Astrocyte (in vitro differentiated cells and primary cell): ENCODE data around the gene IGFN1.

Source experiments
- CTCF ChIP-seq: IDR thresholded peaks from 2 replicates; pipeline ENCODE4 v1.5.1; 2011; ENCODE audit warnings: low read depth, mild to moderate bottlenecking, inconsistent platforms, low read length, moderate library complexity; ENCODE audit not compliant: insufficient read depth
- EZH2 ChIP-seq: IDR thresholded peaks from 2 replicates; pipeline ENCODE4 v1.6.1; 2012; ENCODE audit warnings: mild to moderate bottlenecking, low read length, inconsistent platforms; ENCODE audit not compliant: insufficient read depth

- no peak for TF ChIP-seq CTCF
- no peak for TF ChIP-seq EZH2
Observed at GRCh38 chr1:201183753-201184152, 6.9 kb upstream of the IGFN1 start.
